CD4-positive, alpha-beta T cell treated with Interleukin-4 for 1 hour (primary cell): ENCODE data around the gene CYB561.
"Not testable (repeated sequence)": the region's sequence is repeated elsewhere in the genome, so short reads cannot be mapped to it uniquely, and the experiment has no call there.

Experiments
- DNase-seq, 2 donors: peaks; one replicate each; pipeline ENCODE4 v3.0.0-alpha.2; 2020 to 2022

Gene CYB561

DNA sequence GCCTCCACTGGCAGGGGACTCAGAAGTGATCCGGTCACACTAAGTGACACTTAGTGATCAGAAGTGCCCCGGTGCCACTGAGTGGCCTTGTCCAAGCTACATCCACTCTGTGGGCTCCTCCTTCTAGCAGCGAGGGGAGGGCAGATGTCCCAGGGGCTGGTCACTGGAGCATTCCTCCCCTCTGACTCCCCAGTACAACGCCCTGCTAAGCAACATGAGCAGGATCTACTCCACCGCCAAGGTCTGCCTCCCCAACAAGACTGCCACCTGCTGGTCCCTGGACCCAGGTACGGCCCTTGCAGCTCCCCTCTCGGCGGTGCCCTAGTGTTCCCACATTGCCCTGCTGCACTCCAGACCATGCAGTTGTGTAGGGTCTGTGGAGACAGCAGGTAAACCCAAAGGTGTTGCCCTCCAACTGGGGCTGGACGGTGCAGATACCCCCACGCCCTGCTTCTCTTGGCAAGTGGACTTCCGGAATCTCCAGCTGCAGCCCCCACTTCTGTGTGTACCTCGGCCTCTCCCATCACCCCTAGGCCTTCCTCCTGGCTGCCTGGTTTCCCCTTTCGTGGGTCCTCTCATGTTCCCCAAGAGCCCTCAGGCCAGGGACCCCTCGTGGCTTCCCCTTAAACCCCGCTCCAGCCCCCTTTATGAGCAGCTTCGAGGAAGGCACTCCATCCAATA lies 32.8 kb upstream of the CYB561 start:
- peak; percentile 76 to 82 for DNase-seq

DNA sequence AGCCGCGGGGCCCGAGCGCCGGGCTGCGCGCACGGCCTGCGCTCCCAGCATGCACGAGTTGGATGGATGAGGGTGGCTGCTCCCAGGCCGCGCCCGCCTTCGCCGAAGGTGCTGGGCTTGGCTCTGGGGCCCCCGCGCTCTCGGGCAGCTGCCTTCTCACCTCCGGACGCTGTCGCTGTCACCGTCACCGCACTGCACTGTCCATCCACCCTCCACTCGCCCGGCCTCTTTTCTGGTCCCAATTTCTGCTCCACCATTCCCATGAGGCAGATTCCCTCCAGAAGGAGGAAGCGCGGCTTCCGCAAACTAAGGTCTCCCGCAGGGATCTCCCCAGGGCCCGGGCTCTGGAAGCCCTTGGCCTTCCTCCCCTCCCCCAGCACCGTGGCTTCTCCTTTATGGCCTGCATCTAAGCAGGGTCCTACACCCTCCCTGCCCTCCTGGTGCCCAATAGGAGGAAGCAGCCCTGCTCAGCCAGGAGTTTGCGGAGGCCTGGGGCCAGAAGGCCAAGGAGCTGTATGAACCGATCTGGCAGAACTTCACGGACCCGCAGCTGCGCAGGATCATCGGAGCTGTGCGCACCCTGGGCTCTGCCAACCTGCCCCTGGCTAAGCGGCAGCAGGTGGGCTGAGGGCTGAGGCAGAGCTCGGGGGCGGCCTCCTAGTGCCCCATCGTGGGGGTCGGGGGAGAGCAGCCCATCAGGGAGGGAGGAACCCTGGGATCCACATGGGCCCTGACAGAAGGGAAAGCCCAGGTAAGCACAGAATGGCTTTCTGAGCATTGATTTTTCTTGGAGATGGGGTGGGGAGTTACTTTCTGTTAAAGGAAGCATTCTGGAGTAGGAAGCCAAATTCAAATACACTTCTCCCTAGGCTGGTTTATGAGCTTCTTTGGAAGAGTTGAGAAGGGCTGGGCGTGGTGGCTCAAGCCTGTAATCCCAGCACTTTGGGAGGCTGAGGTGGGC lies 31.7 kb upstream of the CYB561 start:
- DNase-seq = no peak

DNA sequence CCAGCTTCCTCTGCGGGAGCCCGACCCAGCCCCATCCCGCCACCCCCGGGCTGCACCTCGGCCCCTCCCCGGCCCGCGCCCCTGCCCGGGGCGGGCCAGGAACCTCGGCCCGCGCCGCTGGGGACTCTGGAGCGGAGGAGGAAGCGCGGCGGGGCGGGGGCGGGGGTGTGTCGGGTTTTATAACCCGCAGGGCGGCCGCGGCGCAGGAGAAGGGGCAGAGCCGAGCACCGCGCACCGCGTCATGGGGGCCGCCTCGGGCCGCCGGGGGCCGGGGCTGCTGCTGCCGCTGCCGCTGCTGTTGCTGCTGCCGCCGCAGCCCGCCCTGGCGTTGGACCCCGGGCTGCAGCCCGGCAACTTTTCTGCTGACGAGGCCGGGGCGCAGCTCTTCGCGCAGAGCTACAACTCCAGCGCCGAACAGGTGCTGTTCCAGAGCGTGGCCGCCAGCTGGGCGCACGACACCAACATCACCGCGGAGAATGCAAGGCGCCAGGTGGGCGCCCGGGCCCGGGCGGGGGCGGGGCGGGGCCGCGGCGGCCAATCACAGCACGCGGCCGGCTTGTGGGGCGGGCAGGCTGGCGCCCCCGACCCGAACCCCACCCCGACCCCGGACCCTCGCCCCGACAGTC lies 30.9 kb upstream of the CYB561 start, which contains the start of gene ACE:
Gene ACE, plus strand, starts transcription at position 208 of the 626 bp plus-strand sequence. Its CDS starts 34 bp downstream, at position 242.
- DNase-seq = peak; percentile 21 to 49

DNA sequence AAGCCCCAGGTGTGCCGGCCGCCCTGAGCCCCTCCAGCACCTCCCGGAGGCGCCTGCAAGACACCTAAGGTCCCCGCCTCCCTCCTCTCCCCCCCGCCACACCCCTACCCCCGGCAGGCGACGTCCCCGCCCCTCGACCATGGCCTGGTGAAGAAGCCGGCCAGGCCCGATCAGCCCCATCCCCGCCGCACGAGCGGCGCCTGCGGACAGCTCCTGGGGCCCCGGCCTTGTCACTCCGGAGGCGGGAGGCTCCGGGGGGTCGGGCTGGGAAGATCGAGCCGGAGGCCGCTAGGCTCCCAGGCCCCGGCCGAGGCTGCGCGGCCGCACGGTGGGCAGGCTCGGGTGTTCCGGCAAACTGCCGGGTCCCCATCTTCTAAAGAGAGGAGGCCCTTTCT lies 30.4 kb upstream of the CYB561 start:
- DNase-seq = peak in 1 of 2 donors; percentile 16

DNA sequence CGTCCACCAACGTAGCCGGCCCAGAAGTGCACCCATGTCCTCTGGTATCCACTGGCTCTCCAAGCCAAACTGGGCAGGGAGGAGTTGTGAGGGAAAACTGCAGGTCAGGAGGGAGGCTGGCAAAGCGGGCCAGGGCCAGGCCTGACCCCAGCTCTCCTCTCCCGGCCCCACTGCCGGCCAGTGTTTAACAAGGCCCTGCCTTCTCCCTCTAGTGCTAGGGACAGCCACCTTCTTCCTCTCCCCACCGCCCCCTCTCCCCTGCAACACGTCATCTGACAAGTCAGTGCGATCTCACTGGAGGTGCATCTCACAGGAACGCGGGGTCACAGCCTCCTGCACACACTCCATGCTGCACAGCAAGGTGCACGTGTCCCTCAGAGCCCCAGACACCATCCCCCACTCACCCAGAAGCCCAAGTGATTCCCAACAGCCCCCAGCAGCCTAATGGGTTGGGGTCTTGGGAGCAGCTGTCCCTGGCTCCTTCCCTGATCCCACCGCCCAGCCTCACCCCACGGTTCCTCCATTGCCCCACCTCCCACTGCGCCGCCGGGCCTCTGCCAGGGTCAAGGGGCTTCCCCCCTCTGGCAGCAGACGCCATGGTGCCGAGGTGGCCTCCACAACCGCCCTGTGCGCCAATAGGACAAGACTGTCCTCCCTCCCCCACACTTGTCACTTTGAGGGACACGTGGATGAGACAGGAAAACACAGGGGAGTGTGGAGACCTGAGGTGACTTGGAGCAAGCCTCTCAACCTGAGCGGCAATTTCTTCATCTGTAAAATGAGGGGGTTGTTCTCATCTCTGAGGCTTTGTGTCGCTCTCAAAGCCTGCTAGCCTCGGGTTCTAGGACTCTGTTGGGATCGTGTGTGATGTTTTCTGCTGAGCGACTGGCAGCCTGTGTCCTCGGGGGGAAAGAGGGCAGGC lies 29.6 kb upstream of the CYB561 start:
- no peak for DNase-seq

DNA sequence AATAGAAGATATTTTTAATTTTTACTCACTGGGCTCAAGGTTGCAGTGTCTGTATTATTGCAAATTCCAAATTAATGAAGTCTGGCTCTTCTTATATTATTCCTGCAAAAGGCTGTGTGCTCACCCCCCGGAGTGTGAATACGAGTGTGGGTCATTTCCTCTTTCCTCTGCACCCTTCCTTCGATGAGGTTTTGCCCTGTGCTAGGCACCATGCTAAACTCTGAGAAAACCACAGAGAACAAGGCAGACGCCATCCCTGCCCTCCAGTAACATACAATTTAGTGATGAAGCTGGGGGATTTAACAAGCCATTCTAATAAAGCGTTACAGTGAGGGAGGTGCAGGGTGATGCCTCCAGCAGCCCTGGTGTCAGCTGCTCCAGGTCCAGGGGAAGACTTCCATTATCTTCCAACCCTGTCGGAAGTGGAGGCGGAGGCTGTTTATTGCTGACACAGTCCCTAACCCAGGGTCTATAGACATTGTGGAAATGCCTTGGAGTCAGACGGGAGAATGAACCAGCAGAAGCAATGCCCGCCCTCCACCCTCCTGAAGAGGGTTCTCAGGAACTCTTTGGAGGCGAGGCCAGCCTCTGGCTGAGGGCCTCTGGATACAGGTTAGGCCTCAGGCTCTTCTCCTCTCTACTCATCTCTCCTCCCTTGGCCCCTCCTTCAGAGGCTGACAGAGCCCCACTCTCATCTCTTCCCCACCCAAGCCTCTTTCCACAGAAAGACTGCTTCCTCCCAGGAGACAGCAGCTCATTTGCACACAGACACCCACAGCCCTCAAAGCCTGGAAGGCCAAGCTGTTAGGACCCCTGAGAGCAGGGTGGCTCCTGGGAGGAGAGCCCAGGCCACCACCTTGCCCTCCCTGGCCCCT lies 28.7 kb upstream of the CYB561 start:
- no peak for DNase-seq

DNA sequence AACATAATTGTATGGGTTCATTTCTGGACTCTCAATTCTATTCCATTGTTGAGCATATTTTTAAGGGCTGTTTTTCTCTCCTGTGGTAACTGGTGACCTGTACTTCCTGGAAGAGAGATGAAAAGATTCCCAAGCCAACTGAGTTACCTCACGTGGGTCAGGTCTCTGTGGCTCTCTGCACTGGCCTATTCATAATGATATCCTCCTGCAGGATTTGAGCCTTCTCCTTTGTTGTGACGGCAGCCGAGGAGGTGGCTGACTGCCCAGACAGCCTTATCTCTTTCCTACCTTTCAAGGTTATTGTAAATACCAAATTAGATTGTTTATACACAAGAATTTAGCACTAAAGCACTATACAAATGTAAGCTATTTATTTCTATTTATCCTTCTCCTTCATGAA lies 28.1 kb upstream of the CYB561 start:
- DNase-seq = no peak

DNA sequence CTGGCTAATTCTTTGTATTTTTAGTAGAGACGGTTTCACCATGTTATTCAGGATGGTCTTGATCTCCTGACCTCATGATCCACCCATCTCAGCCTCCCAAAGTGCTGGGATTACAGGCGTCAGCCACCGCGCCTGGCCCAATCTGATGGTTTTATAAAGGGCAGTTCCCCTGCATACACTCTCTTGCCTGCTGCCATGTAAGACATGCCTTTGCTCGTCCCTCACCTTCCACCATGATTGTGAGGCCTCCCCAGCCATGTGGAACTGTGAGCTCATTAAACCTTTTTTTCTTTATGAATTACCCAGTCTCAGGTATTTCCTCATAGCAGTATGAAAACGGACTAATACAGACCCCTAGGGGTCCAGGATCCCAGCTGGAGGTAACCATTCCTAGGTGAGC lies 22.0 kb upstream of the CYB561 start:
- DNase-seq = not testable (repeated sequence)

DNA sequence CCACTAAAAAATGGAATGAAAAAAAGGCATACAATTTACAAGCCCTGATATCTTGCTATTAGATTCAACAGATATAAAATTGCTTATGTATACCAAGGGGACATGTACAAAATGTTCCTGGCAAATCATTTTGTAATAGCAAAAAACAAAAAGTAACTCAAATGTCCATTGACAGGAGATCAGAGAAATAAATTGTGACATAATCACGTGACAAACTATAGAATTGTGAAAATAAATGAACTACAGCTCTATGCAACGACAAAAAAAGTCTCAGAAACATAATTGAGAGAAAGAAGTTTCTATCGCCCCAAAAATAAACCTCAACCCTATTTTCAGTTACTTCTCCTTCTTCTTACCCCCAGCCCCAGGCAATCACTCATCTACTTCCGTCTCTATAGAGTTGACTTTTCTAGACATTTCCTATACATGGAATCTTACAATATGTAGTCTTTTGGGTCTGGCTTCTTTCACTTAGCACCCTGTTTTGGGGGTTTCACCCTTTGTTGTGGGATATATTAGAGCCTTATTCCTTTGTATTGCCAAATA lies 18.7 kb upstream of the CYB561 start:
- DNase-seq = no peak

DNA sequence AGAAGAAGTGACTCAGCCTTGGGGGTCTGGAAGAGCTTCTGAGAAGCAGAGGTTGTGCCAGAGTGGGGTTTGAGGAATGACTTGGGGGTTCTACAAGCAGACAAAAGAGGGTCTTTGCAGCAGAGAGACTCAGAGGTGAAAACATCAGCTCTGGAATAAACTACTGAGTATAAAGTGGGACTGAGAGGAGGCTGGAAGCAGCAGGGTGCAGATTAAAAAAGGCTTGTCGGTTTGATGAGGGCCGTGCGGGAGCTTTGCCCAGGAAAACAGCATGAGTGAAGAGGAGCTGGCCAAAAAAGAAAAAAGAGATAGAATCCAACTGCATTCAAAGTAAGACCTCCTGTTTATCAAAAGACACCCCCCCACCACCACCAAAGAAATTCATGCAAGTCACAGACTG lies 17.7 kb upstream of the CYB561 start:
- no peak for DNase-seq

DNA sequence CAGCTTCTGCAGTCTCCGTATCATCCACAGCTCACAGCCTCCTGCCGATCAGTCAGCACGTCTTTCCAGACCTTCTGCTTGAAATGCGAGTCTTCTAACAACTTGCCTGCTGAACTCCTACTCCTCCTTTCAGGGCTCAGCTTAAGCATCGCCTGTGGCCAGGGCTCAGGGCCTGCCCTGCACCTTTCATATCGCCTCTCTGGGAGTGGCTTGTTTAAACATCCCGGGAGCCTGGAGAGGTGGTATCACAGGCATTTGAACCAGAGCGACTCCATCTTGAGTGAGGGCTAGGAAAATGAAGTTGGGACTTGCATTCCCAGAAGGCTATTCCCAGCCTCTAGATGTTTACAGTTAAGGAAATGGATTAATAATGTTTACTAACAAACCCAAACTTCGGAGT lies 13.9 kb upstream of the CYB561 start:
- no peak for DNase-seq

DNA sequence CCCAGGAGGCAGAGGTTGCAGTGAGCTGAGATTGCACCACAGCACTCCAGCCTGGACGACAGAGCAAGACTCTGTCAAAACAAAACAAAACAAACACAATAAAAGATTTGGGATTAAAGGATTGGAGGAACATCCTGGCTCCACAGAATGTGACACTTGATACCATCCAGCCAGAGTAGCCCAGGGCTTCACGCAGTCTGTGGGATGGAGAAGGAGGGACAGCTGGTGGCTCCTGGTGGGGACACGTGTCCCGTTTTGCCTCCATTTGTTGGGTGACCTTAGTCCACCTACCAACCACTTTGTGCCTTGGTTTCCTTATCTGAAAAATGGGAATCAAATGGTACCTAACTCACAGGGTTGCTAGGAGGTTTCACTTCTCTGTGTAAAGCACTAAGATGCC lies 12.4 kb upstream of the CYB561 start:
- DNase-seq = no peak

DNA sequence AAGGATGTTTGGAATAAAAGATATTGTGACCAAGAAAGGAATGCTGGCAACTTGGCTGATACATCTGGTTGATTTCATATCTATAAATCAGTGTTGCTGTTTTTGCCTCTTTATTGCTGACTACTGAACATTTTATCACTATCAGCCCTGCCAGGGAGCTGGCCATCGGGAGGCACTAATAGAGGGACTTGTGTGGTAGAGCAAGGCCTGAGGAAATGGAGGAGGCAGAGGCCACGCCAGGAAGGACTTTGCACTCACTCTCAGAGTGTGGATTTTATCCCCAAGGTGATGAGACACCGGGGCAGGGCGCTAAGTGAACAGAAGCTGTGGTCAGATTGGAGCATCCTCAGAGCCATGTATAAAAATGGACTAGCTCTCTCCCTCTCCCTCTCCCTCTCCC lies 9.3 kb upstream of the CYB561 start:
- no peak for DNase-seq

DNA sequence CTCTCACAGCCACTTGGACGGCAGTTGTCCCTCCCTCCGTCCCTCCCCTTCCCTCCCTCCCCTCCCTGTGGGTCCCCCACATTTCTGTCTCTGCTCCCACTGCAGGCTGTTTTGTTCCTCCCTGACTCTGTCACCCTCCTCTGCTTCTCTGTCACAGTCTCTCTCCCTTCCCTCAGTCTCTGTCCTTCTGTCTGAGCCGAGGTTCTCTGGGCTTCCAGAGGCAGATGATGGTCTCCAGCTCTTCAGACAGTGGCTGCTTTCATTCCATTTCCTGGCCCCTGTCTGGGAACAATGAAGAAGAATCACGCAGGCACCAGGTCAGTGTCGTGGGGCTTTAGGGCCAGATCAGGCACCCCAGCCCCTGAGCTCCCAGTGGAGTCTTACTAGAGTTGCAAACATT lies 8.8 kb upstream of the CYB561 start:
- no peak for DNase-seq

DNA sequence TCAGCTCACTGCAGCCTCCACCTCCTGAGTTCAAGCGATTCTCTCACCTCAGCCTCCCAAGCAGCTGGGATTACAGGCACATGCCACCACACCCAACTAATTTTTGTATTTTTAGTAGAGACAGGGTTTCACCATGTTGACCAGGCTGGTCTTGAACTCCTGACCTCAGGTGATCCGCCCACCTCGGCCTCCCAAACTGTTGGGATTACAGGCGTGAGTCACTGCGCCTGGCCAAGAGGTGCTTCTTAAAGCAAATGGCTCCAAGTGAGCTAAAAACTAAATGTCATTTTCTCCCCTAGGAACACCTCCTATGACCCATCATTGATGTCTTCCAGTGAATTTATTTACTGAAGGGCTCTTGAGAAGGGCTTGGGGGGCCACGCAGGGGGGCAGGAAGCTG lies 8.3 kb upstream of the CYB561 start:
- DNase-seq = not testable (repeated sequence)

DNA sequence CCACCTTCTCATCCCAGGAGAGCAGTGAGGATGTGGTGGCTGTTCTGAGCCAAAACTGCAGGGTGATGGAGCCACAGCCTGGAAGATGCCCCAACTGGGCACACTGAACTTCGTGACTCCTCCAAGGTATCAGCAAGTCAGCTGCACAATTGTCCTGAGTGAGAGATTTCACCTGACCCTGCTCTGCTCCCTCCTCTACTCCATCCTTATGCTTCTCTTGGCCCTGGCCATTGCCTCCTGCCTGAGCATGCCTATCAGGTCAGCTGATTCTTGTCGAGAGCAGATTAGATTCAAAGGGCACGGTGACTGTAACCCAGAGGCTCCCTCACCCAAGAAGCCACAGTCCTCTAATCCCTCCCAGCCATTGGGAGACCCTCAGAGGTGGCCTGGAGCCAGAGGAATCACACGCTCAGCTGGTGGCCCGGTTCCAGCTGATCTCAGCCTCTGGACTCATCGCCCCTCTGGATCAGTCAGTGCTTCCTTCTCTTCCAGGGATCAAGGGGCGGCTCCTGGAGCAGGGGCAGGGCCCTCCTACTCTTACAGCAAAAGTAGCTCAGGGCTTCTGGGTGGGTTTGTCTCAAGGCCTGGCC lies 7.0 kb upstream of the CYB561 start:
- DNase-seq = no peak

DNA sequence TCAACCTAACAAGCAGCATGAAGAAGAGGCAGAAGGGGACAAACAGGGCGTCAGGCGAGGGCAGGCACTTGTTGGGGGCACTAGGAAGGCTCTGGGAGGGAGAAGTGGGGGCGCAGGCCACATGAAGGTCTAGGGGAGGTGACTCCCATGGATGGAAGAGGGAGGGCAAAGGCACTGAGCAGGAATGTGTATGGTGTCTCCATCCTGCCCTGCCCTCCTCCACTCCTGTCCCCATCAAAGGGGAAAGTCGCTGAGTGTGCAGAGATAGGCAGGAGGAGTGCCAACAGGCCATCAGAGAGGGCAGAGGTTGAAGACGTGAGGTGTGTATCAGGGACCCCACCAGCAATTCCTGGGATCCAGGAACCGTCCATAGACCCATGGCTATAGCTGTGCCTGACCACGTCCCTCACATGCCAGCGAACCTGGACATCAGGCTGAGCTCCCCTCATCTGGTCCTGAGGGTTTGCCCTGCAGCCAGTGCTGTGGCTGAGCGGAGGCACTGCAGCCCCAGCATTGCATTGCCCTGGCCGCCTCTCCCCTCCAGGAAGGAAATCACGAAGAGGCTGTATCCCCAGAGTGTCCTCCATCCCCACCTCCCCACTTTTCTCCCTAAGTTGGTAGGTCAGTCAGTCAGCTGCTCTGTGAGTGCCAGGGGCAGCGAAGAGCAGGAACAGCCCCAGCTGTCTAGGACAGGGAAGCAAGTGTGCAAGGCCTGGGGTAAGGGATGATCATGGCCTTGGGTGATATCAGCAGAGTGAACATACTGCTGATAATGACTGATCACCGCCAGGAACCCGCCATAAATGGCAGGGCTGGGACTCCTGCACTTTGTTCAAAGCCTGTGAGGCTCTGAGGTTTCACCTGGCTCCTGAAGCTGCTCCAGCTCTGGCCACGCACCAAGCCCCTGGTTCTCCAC lies 6.2 kb upstream of the CYB561 start:
- no peak for DNase-seq

DNA sequence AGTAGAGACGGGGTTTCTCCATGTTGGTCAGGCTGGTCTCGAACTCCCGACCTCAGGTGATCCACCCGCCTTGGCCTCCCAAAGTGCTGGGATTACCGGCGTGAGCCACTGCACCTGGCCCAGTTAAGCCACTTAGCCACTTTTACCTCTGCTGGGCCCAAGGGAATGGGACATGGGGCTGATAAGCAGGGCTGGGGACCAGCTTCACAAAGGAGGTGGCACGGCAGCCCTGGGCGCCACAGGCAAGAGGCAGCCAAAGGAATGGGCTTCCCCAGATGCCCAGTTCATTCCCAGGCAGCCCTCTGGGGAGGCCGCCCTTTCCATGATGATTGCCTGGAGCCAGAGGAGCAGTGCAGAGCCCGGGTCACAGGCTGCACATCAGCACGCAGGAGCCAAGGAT lies 5.0 kb upstream of the CYB561 start:
- no peak for DNase-seq

DNA sequence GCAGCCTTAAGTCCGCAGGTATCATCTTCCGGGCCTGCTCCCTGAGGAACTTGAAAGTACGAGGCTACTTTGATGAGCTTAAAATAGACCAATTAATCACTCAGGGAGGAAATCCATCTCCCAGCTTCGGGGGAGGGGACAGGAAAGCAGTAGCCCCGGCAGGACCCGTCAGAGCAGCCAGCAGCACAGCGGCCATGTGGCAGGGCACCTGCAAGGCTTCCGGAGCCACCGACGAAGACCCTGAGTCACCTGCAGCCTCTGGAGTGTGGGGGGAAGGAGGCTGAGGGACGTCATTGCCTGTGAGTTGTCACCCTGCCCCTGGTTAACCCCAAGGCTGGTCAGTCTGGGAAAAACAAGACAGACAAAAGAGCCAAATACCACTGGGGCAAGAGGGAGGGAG lies 4.4 kb upstream of the CYB561 start:
- DNase-seq = no peak

DNA sequence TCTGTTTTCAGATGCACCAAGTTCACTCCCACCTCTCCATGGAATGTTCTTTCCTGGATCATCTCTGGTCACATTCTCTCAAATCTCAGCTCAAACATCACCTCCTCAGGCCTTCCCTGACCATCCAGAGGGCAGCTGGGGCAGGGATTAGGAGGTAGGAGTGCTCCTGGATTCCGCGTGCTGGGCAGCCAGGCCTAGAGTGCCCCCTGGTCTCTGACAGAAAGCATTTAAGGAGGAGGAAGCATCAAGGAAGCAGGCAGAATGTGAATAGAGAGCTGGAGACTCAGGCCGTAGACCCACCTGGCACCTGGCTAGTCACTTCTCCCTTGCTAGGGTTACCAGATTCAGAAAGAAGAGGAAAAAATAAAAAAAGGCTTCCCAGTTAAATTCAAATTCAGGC lies 2.5 kb upstream of the CYB561 start:
- no peak for DNase-seq
